Pancreas (tissue), 10 donors: ENCODE data around the gene ATP11B. TPM values are rescaled to one million over a fixed set of nuclear protein-coding genes. Genes with fewer than 3 reads are reported as not detected.

ENCODE experiments used
- ATAC-seq, 4 donors: fragments of 200-7000 bp; cut with Tn5 transposase; one replicate each; pipeline versions ENCODE4 v1.8.0 to v1.9.1; 2020; ENCODE audit warnings: mild to moderate bottlenecking in 4 of 4, moderate library complexity in 4 of 4
- DNase-seq, 6 donors: peaks; one replicate each; pipeline ENCODE4 v3.0.0-alpha.2; 2020
- FAIRE-seq: peaks from 2 replicates; lab custom pipeline; 2012; peaks lifted over from hg19 to GRCh38; lab: Jason Lieb, UNC
- H3K27ac ChIP-seq, 4 donors: fragments of 200-600 bp; sonication (generic); 1 replicate in 3 of 4; 2 replicates in 1 of 4; pipeline versions ENCODE4 v1.5.0 to v1.8.0; 2020
- H3K27me3 ChIP-seq, 4 donors: fragments of 200-600 bp; one replicate each; pipeline ENCODE4 v1.8.0; 2021
- H3K36me3 ChIP-seq, 3 donors: fragments of 200-600 bp; sonication (generic) in 1 of 3; one replicate each; pipeline versions ENCODE4 v1.5.0 to v1.8.0; 2020 to 2021
- H3K4me1 ChIP-seq, 3 donors: fragments of 200-600 bp; one replicate each; pipeline ENCODE4 v1.8.0; 2021
- H3K4me3 ChIP-seq, 4 donors: fragments of 200-600 bp; sonication (generic) in 2 of 4; one replicate each; pipeline versions ENCODE4 v1.5.0 to v1.8.0; 2020 to 2021
- H3K9me3 ChIP-seq, 4 donors: fragments of 200-600 bp; one replicate each; pipeline ENCODE4 v1.8.0; 2021
- WGBS, 2 donors: extraction: QIAGEN DNeasy Blood & Tissue Kit; methylation state at CpG; one replicate each; pipeline ENCODE4 v1.1.7; 2013; 5-methylcytosine and 5-hydroxymethylcytosine counted together
- intact Hi-C, 3 donors: fragments of 100-400 bp; cut with DNase I; formaldehyde crosslinking; loops; one replicate each; pipeline versions ENCODE4 v1.11.1 to v1.14.2; 2022
- polyA plus RNA-seq, 2 donors: library from polyadenylated mRNA; stranded (reverse); fragments of 200-250 nt; gene quantifications; one replicate each; pipeline ENCODE4 v1.2.3, GENCODE V29; 2013
- total RNA-seq, 6 donors: library from RNA; stranded (reverse); fragmentation: NEBNext Ultra II Directional in 4 of 6; extraction: Animal tissue kit (Norgen Biotek cat#: 25700) in 4 of 6; gene quantifications; one replicate each; pipeline versions ENCODE4 v1.2.1 to v1.2.4, GENCODE V29; 2021 to 2023
- TF ChIP-seq, protein P1 (sequence below), 4 donors: fragments of 200-600 bp; sonication (generic) in 3 of 4; IDR thresholded peaks; one replicate each; pipeline versions ENCODE4 v1.5.0 to v1.8.0; 2021; ENCODE audit warnings: antibody characterized with exemption in 4 of 4
- donor health status: healthy with polysubstance abuse.
- donor health status: DM: no; HTN: no; CAD: no; lungs with moderate emphysema.
- donor health status: DM: no; HTN: no; CAD: no.
- donor health status: control.
- donor health status: control.
- donor health status: Bipolar disorder and iron deficiency.
- donor health status: DM: yes; HTN: yes; CAD: no.
- donor health status: DM: no; HTN: no; CAD: no.
- donor health status: DM: no; HTN: no; CAD: no.
- donor health status: DM: yes; HTN: yes; CAD: no.

Gene ATP11B
- 10 to 100 TPM; 24.2 to 50.2 (median 30.7) TPM for total RNA-seq
- 1 to 10 TPM; 3.2 to 7.8 TPM for polyA plus RNA-seq

DNA sequence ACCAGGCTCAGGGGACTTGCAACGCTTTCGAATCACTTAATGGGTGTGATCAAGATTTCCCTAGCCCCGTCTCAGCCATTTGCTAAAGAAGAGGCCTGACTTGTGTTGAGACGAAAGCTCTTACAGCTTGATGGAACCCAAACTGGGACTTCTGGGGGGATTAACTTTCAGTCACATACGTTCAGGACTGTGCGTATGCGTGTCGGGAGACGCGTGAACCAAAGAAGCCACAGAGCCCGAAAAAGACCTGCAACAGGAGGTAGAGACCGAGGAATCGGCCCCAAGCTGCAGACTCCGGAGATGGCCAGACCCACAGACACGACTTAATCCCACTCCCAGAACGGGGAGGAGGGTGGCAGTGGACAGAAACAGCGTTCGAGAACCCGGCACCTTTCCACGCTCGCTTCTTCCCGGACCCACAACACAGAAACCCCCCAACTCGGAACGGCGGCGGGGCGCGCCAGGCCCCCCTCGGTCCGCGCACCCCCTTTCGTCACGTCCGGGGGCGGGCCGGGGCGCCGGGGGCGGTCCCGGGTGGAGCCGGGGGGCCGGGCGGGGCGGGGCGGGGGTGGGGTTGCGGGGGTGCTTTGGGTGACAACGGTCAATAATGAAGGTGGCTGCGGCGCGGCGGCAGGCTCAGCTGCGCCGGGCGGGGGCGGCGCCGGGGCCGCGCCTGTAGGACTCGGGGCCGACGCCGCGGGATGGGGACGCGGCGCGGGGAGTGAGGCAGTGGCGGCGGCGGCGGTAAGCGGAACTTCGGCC, at the start of gene ATP11B:
Gene ATP11B, plus strand, starts transcription at position 604 of the 762 bp plus-strand sequence. CDS start 256 bp downstream, outside the sequence.
- ATAC-seq (peak; percentile 85 to 92 (median 88)), FAIRE-seq (no peak), DNase-seq (peak; percentile 74 to 92 (median 81))
- TF ChIP-seq, protein P1, sequence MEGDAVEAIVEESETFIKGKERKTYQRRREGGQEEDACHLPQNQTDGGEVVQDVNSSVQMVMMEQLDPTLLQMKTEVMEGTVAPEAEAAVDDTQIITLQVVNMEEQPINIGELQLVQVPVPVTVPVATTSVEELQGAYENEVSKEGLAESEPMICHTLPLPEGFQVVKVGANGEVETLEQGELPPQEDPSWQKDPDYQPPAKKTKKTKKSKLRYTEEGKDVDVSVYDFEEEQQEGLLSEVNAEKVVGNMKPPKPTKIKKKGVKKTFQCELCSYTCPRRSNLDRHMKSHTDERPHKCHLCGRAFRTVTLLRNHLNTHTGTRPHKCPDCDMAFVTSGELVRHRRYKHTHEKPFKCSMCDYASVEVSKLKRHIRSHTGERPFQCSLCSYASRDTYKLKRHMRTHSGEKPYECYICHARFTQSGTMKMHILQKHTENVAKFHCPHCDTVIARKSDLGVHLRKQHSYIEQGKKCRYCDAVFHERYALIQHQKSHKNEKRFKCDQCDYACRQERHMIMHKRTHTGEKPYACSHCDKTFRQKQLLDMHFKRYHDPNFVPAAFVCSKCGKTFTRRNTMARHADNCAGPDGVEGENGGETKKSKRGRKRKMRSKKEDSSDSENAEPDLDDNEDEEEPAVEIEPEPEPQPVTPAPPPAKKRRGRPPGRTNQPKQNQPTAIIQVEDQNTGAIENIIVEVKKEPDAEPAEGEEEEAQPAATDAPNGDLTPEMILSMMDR (IDR thresholded peaks at IDR 0.05): no peak
- intact Hi-C loops: no loop called here
- 1% methylated on average over 53 to 74 of the region's 74 CpGs for WGBS, 2 donors
- H3K27me3 ChIP-seq: no peaks in the 10 kb centered on the region
- peak within 1 kb of the TSS; percentile 80 to 98 (median 94) for H3K27ac ChIP-seq
- H3K4me3 ChIP-seq: peak within 1 kb of the TSS; percentile 73 to 95 (median 88)
- peaks cover 8 to 19% (median 12%) of the 10 kb centered on the region in 3 donors for H3K4me1 ChIP-seq
- no peaks in the 10 kb centered on the region for H3K36me3 ChIP-seq
- H3K9me3 ChIP-seq: no peaks in the 10 kb centered on the region

DNA sequence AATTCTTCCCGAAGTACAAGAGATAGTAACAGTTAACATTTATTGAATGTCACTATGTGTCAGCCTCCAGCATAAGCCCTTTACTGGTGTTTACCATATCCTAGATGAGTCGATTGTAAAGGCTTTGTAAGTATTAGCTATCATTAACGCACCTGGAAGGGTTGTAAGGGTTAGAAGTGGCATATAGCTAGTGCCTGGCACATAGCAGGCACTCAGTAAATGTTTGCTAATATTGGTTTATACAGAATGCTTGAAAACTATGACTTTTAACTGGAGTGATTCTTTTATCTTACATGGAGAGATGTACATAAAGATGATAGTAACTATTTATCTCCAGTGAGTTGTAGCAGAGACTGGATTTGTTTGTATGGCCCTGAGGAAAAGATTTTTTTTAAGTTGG, 46.3 kb upstream of the ATP11B start:
- no peaks in the 10 kb centered on the region for H3K36me3 ChIP-seq
- no peak overlapping the region for H3K4me3 ChIP-seq
- no peaks in the 10 kb centered on the region for H3K9me3 ChIP-seq
- FAIRE-seq: no peak
- TF ChIP-seq, protein P1 (IDR thresholded peaks at IDR 0.05): no peak
- 39% methylated on average over 3 of the region's 3 CpGs for WGBS, 2 donors
- DNase-seq: no peak
- H3K27ac ChIP-seq: no peak overlapping the region
- intact Hi-C loops: no loop called here
- no peaks in the 10 kb centered on the region for H3K27me3 ChIP-seq
- no peak for ATAC-seq
- H3K4me1 ChIP-seq: no peaks in the 10 kb centered on the region

DNA sequence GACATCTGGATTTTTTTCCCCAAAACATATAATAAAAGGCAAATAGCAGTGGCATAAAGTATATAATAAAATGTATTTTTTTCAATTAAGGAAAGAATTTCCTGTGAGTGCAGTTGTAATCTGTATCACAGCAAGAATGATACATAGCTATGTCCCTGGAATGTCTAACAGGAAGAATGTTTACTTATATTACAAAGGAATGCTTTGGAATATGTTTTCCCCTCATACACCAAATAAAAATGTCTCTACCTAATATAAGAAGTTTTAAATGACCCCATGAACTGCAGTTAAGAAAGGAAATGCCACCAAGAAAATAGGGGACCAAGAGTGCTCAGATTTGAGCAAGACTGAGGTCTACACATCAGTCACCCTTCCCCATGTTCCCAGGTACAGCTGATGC, 38.0 kb upstream of the ATP11B start:
- TF ChIP-seq, protein P1 (IDR thresholded peaks at IDR 0.05): no peak
- intact Hi-C loops: no loop called here
- H3K4me1 ChIP-seq: peaks cover 0 to 2% (median 1%) of the 10 kb centered on the region in 3 donors
- no peak overlapping the region for H3K4me3 ChIP-seq
- no peaks in the 10 kb centered on the region for H3K9me3 ChIP-seq
- FAIRE-seq (no peak), DNase-seq (no peak), ATAC-seq (peak in 1 of 4 donors; percentile 33)
- no peak overlapping the region for H3K27ac ChIP-seq
- H3K27me3 ChIP-seq: no peaks in the 10 kb centered on the region
- no peaks in the 10 kb centered on the region for H3K36me3 ChIP-seq

DNA sequence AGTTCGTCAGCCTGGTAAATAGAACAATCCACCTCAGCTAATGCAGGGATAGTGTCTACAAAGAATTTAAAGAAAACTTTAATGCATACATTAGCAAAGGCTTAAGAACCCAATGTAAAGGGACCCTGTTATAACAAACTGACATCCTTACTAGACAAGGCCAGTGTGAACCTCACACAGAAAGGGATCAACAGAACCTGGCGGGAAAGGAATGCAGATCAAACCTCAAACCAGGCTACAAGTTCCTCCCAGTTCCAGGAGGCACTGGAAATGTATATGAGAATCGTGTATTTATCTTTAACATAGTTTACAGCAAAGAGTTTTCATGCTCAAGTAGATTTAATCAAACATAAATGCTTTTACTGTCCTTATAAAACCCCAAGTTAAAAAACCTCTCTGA, 37.6 kb upstream of the ATP11B start:
- TF ChIP-seq, protein P1 (IDR thresholded peaks at IDR 0.05): no peak
- WGBS, 2 donors: 74 to 80% methylated on average over 3 of the region's 3 CpGs
- Histone ChIP-seq H3K27me3 (no peaks in the 10 kb centered on the region), H3K36me3 (no peaks in the 10 kb centered on the region), H3K9me3 (no peaks in the 10 kb centered on the region), H3K4me3 (no peak overlapping the region), H3K27ac (no peak overlapping the region), H3K4me1 (peaks cover 0 to 6% (median 5%) of the 10 kb centered on the region in 3 donors)
- ATAC-seq (no peak), DNase-seq (no peak), FAIRE-seq (no peak)
- intact Hi-C loops: no loop called here
